ENCODE results near the gene KCNK10. TPM values are rescaled to one million over a fixed set of nuclear protein-coding genes. Genes with fewer than 3 reads are reported as not detected.

KCNK10 gene
- polyA plus RNA-seq, 1 experiment = not detected

DNA sequence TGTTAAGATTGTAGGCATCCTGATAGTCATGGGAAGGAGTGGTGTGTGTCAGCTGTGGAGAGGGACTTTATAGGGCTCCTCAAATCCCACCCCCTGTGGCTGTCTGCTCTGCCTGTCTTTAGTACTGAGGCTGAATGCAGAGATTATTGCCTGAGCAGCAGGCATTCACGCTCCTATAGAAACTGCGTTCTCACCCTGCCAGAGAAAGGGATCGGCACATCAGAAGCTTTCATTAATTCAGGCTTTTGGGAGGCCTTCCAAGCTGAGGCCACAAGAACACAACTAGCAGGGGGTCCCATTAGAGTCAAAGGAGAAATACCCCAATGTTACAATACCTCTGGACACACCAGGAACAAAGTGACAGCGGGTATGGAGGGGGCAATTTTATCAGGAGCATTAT, 12.6 kb downstream of the KCNK10 start:
- TF ChIP-seq, protein P1, sequence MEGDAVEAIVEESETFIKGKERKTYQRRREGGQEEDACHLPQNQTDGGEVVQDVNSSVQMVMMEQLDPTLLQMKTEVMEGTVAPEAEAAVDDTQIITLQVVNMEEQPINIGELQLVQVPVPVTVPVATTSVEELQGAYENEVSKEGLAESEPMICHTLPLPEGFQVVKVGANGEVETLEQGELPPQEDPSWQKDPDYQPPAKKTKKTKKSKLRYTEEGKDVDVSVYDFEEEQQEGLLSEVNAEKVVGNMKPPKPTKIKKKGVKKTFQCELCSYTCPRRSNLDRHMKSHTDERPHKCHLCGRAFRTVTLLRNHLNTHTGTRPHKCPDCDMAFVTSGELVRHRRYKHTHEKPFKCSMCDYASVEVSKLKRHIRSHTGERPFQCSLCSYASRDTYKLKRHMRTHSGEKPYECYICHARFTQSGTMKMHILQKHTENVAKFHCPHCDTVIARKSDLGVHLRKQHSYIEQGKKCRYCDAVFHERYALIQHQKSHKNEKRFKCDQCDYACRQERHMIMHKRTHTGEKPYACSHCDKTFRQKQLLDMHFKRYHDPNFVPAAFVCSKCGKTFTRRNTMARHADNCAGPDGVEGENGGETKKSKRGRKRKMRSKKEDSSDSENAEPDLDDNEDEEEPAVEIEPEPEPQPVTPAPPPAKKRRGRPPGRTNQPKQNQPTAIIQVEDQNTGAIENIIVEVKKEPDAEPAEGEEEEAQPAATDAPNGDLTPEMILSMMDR (IDR thresholded peaks at IDR 0.05; ENCODE audit: insufficient read depth, low read depth, low read length) = no peak
- Histone ChIP-seq H3K27me3 (ENCODE audit: control insufficient read depth, insufficient read depth, low read length) (no peaks in the 10 kb centered on the region), H3K4me3 (ENCODE audit: low read depth, low read length) (no peak overlapping the region), H3K36me3 (ENCODE audit: control insufficient read depth, insufficient read depth, low read length) (no peaks in the 10 kb centered on the region)
- no peak for DNase-seq (ENCODE audit: low read depth)
- ChIA-PET CTCF (no interaction called here), POLR2A (no interaction called here)

DNA sequence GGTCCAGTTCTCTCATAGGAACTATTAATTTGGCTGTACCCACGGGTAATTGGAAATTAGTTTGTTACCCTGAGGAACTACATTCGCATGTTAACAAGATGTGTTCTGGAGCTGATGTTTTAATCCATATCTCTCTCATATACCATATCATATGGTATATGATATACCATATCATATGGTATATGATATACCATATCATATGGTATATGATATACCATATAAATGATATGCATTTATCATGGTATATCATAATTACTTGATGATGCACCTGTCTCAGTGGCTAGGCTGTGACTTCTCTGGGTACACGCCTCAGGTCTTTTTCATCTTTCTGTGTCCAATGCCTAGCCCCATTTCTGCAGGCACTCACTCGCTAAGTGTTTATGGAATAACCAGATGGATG, 13.0 kb downstream of the KCNK10 start:
- ChIA-PET POLR2A (no interaction called here), CTCF (no interaction called here)
- DNase-seq (ENCODE audit: low read depth) = no peak
- no peaks in the 10 kb centered on the region for H3K27me3 ChIP-seq (ENCODE audit: control insufficient read depth, insufficient read depth, low read length)
- H3K4me3 ChIP-seq (ENCODE audit: low read depth, low read length) = no peak overlapping the region
- TF ChIP-seq, protein P1 (IDR thresholded peaks at IDR 0.05; ENCODE audit: insufficient read depth, low read depth, low read length) = no peak
- no peaks in the 10 kb centered on the region for H3K36me3 ChIP-seq (ENCODE audit: control insufficient read depth, insufficient read depth, low read length)

DNA sequence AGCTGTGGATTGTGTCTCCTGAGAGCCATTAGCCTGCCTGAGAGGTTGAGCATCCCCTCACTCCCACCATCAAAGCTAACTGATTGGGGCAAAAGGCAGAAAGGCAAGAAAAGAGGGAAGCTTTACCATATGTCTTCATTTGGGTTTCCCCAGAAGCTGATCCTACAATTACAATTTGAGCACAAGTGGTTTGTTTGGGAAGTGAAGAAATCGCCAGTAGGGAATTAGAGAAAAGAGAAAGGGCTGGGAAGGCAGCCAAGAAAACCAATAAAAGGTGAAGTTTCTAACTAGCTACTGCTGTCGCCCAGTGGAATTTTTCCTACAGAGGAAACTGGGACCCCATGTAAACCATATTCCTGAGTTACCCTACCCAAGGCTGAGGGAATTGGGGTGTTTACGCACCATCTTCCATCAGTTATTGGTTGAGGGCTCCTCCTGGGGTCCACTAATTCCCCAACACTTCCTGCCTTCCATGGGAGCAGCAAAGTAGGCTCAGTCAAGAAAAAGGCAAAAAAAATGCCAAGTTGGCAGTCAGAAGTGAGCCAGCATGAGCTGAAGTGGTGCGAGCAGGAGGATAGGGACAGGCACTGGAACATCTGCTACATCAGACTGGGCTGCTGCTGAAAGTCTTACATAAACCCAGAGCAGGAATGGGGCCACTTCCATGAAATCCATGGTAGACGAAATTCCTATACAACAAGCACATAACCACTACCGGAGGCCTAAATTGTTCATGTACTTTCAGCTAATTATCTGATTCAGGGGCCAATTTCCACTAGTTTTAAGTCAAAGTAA, 17.3 kb downstream of the KCNK10 start:
- H3K27me3 ChIP-seq (ENCODE audit: control insufficient read depth, insufficient read depth, low read length) = no peaks in the 10 kb centered on the region
- no peak for DNase-seq (ENCODE audit: low read depth)
- no peaks in the 10 kb centered on the region for H3K36me3 ChIP-seq (ENCODE audit: control insufficient read depth, insufficient read depth, low read length)
- H3K4me3 ChIP-seq (ENCODE audit: low read depth, low read length) = no peak overlapping the region
- ChIA-PET CTCF (no interaction called here), POLR2A (no interaction called here)
- TF ChIP-seq, protein P1 (IDR thresholded peaks at IDR 0.05; ENCODE audit: insufficient read depth, low read depth, low read length) = no peak

DNA sequence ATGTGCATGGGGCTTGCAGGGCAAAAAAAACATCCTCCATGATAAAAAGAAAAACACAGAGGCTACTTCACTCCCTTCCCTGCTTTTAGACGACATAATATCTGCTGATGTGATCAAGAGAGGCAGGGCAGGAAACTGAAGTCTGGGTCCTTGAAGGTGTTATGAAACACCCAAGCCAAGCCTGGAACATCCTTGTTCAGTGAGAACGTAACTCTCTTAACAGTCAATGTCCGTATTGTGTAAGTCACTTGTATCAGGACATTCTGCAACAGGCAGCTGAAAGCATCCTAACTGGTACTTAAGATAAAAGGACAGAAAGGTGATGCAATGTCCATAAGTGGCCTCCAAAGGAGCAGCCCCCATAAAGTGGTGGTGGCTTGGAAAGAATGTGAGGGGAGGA, 20.0 kb downstream of the KCNK10 start:
- TF ChIP-seq, protein P1 (IDR thresholded peaks at IDR 0.05; ENCODE audit: insufficient read depth, low read depth, low read length) = no peak
- H3K36me3 ChIP-seq (ENCODE audit: control insufficient read depth, insufficient read depth, low read length) = no peaks in the 10 kb centered on the region
- no peaks in the 10 kb centered on the region for H3K27me3 ChIP-seq (ENCODE audit: control insufficient read depth, insufficient read depth, low read length)
- ChIA-PET POLR2A (no interaction called here), CTCF (no interaction called here)
- no peak for DNase-seq (ENCODE audit: low read depth)
- H3K4me3 ChIP-seq (ENCODE audit: low read depth, low read length) = no peak overlapping the region

DNA sequence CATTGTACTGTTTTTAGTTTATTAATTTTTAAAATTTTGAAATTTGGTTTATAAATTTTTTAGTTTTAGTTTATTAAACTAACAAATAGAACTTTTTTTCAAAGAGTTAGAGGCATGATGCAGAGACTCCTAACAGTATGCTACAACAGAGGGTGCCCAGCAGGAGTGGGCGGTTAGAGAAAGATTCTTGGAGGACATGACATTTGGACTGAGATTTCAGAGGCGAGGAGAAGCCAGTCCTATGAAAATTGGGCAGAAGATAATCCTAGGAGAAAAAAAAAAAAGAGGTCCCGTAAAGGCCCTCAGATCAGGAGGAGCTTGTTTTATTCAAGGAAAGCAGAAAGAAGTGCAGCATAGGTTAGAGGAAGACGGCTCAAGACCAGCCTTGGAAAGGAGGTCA, 21.7 kb downstream of the KCNK10 start:
- TF ChIP-seq, protein P1 (IDR thresholded peaks at IDR 0.05; ENCODE audit: insufficient read depth, low read depth, low read length) = no peak
- CTCF ChIA-PET = no interaction called here
- Histone ChIP-seq H3K27me3 (ENCODE audit: control insufficient read depth, insufficient read depth, low read length) (no peaks in the 10 kb centered on the region), H3K4me3 (ENCODE audit: low read depth, low read length) (no peak overlapping the region), H3K36me3 (ENCODE audit: control insufficient read depth, insufficient read depth, low read length) (no peaks in the 10 kb centered on the region)
- no peak for DNase-seq (ENCODE audit: low read depth)
- POLR2A ChIA-PET = no interaction called here
